Spleen (tissue), 11 donors: ENCODE measurements around the gene AZU1. TPM values are rescaled to one million over a fixed set of nuclear protein-coding genes. Genes with fewer than 3 reads are reported as not detected.
"Not testable (repeated sequence)": the region's sequence is repeated elsewhere in the genome, so short reads cannot be mapped to it uniquely, and the experiment has no call there.

Source experiments
- DNase-seq: peaks from one replicate; pipeline ENCODE4 v3.0.0-alpha.2; 2020
- H3K27ac ChIP-seq, 8 donors: fragments of 200-600 bp; sonication (generic) in 7 of 8; 1 replicate in 4 of 8; 2 replicates in 4 of 8; pipeline versions ENCODE4 v1.5.0 to v1.8.0; 2016 to 2021; ENCODE audit warnings: inconsistent platforms in 4 of 8, mild to moderate bottlenecking in 4 of 8, moderate library complexity in 1 of 8
- H3K27me3 ChIP-seq, 7 donors: fragments of 200-600 bp; sonication (generic) in 6 of 7; replicated peaks in 1 of 7; 1 replicate in 4 of 7; 2 replicates in 3 of 7; pipeline versions ENCODE4 v1.5.0 to v1.8.0; 2016 to 2021; ENCODE audit warnings: inconsistent platforms in 3 of 7, mild to moderate bottlenecking in 1 of 7
- H3K36me3 ChIP-seq, 6 donors: fragments of 200-600 bp; sonication (generic) in 5 of 6; 1 replicate in 4 of 6; 2 replicates in 2 of 6; pipeline versions ENCODE4 v1.5.0 to v1.8.0; 2016 to 2021; ENCODE audit warnings: inconsistent platforms in 2 of 6
- H3K4me1 ChIP-seq, 6 donors: fragments of 200-600 bp; sonication (generic) in 5 of 6; 1 replicate in 3 of 6; 2 replicates in 3 of 6; pipeline versions ENCODE4 v1.5.0 to v1.8.0; 2016 to 2021; ENCODE audit warnings: inconsistent platforms in 3 of 6
- H3K4me3 ChIP-seq, 8 donors: fragments of 200-600 bp; sonication (generic) in 7 of 8; 1 replicate in 4 of 8; 2 replicates in 4 of 8; pipeline versions ENCODE4 v1.5.0 to v1.8.0; 2016 to 2021; ENCODE audit warnings: inconsistent platforms in 4 of 8, mild to moderate bottlenecking in 4 of 8, moderate library complexity in 2 of 8
- H3K9me3 ChIP-seq, 8 donors: fragments of 200-600 bp; sonication (generic) in 7 of 8; 1 replicate in 4 of 8; 2 replicates in 4 of 8; pipeline versions ENCODE4 v1.5.0 to v1.8.0; 2016 to 2021; ENCODE audit warnings: inconsistent platforms in 4 of 8
- CTCF ChIP-seq, 11 experiments: fragments of 200-600 bp in 7 of 11; fragments of 450-650 bp in 4 of 11; sonication (generic) in 4 of 11; IDR thresholded peaks in 8 of 11; conservative IDR thresholded peaks in 3 of 11; 1 replicate in 7 of 11; 2 replicates in 4 of 11; pipeline versions ENCODE4 v1.4.0 to v1.8.0; 2016 to 2021; ENCODE audit warnings: antibody characterized with exemption in 11 of 11, inconsistent platforms in 4 of 11, mild to moderate bottlenecking in 1 of 11
- POLR2A ChIP-seq, 3 donors: fragments of 450-650 bp; IDR thresholded peaks; one replicate each; pipeline ENCODE4 v1.5.1; 2017; ENCODE audit warnings: antibody characterized with exemption in 3 of 3, mild to moderate bottlenecking in 1 of 3
- POLR2AphosphoS5 ChIP-seq, 3 donors: sonication (generic); formaldehyde crosslinking; IDR thresholded peaks; one replicate each; pipeline ENCODE4 v1.5.1; 2017; ENCODE audit warnings: antibody characterized with exemption in 3 of 3
- WGBS, 5 donors: extraction: QIAGEN DNeasy Blood & Tissue Kit in 3 of 5; methylation state at CpG; one replicate each; pipeline versions ENCODE4 v1.1.5 to v1.1.7; 2013 to 2018; 5-methylcytosine and 5-hydroxymethylcytosine counted together
- intact Hi-C: fragments of 100-400 bp; cut with DNase I; formaldehyde crosslinking; loops from one replicate; pipeline ENCODE4 v1.15.0; 2023; ENCODE audit warnings: low total_unique reads
- polyA plus RNA-seq, 3 donors: library from polyadenylated mRNA; stranded (reverse); fragments of 200-250 nt; gene quantifications; one replicate each; pipeline ENCODE4 v1.2.1, GENCODE V29; 2013
- total RNA-seq, 7 donors: library from RNA; depleted of rRNA in 3 of 7; stranded (reverse); fragments of >200 nt in 3 of 7; fragmentation: NEBNext Ultra II Directional in 4 of 7; extraction: Animal tissue kit (Norgen Biotek cat#: 25700) in 4 of 7; gene quantifications; one replicate each; pipeline versions ENCODE4 v1.1.0 to v1.2.1, GENCODE V29; 2016 to 2021
- donor health status: healthy with polysubstance abuse.
- donor health status: DM: no; HTN: no; CAD: no; lungs with moderate emphysema.
- donor health status: DM: no; HTN: no; CAD: no.
- donor health status: Bipolar disorder and iron deficiency.
- donor health status: healthy.
- donor health status: DM: no; HTN: no; CAD: no.
- donor health status: DM: yes; HTN: yes; CAD: no.

The AZU1 gene
- total and polyA plus RNA-seq, 10 donors, result 1.7 to 69.7 (median 7.2) TPM

DNA sequence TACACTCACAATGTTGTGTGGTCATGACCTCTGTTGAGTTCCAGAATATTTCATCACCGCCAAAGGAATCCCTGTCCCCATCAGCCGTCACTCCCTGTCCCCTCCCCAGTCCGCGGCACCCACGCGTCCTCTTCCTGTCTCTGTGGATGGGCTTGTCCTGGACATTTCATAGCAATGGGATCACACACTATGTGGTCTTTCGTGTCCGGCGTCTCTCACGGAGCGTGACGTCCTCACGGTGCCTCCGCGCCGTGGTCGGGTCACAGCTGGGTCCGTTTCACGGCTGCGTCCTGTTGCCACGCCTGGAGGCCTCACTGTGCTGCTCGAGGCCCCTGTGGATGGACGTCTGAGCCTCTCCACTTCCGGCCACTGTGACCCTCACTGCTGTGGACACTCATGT, 6.6 kb downstream of the AZU1 start:
- Histone ChIP-seq H3K36me3 (no peaks in the 10 kb centered on the region), H3K4me1 (peaks cover 0 to 36% (median 5%) of the 10 kb centered on the region in 6 donors), H3K9me3 (no peaks in the 10 kb centered on the region), H3K4me3 (no peak overlapping the region), H3K27me3 (peaks cover 0 to 73% (median 5%) of the 10 kb centered on the region in 7 donors), H3K27ac (peak overlapping the region in 1 of 8 donors; percentile 22)
- no peak for DNase-seq
- TF ChIP-seq POLR2A (IDR thresholded peaks at IDR 0.05), result no peak
- TF ChIP-seq POLR2AphosphoS5 (IDR thresholded peaks at IDR 0.05), result peak in 2 of 3 donors; percentile 64 to 79
- WGBS, 5 donors, result 53 to 64% (median 60%) methylated on average over 24 of the region's 24 CpGs
- intact Hi-C loops, result no loop called here

- peaks cover 0 to 40% (median 8%) of the 10 kb centered on the region in 6 donors for H3K4me1 ChIP-seq
- no peak overlapping the region for H3K4me3 ChIP-seq
- H3K36me3 ChIP-seq, result no peaks in the 10 kb centered on the region
- DNase-seq, result no peak
- H3K9me3 ChIP-seq, result no peaks in the 10 kb centered on the region
- H3K27ac ChIP-seq, result no peak overlapping the region
- intact Hi-C loops, result no loop called here
- WGBS, 5 donors, result 63 to 86% (median 76%) methylated on average over 33 to 36 of the region's 36 CpGs
- H3K27me3 ChIP-seq, result peaks cover 0 to 73% (median 4%) of the 10 kb centered on the region in 7 donors
- TF ChIP-seq POLR2AphosphoS5 (IDR thresholded peaks at IDR 0.05) (no peak), POLR2A (IDR thresholded peaks at IDR 0.05) (no peak), CTCF (IDR thresholded peaks at IDR 0.05 in 8 of 11, conservative IDR thresholded peaks at IDR 0.05 in 3 of 11) (no peak)
These were observed 7.7 kb downstream of the AZU1 start for GRCh38 chr19:835210-835810.

- 37 to 63% (median 45%) methylated on average over 7 to 24 of the region's 24 CpGs for WGBS, 5 donors
- DNase-seq, result peak; percentile 88
- intact Hi-C loops, result no loop called here
- H3K27ac ChIP-seq, result no peak within 1 kb of the TSS
- peaks cover 0 to 55% (median 21%) of the 10 kb centered on the region in 6 donors for H3K4me1 ChIP-seq
- TF ChIP-seq CTCF (IDR thresholded peaks at IDR 0.05 in 8 of 11, conservative IDR thresholded peaks at IDR 0.05 in 3 of 11), result no peak
- no peak within 1 kb of the TSS for H3K4me3 ChIP-seq
- peaks cover 3 to 92% (median 38%) of the 10 kb centered on the region in 7 donors for H3K27me3 ChIP-seq
- H3K36me3 ChIP-seq, result no peaks in the 10 kb centered on the region
- H3K9me3 ChIP-seq, result no peaks in the 10 kb centered on the region
These were observed 13.0 kb downstream of the AZU1 start, which contains the start of gene PRTN3 for GRCh38 chr19:840519-841206. Gene PRTN3 (plus strand): TSS chr19:840999. CDS start chr19:841009, 10 bp downstream.

DNA sequence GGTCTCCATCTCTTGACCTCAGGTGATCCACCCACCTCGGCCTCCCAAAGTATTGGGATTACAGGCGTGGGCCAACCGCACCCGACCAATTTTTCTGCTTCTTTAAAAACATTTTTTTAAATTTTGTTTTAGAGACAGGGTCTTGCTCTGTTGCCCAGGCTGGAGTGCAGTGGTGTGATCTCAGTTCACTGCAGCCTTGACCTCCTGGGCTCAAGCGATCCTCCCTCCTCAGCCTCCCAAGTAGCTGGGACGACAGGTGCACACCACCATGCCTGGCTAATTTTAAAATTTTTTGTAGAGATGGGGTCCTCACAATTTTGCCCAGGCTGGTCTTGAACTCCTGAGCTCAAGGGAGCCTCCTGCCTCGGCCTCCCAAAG, 15.2 kb downstream of the AZU1 start:
- DNase-seq, H3K9me3 ChIP-seq, intact Hi-C loops, H3K4me3 ChIP-seq, H3K27ac ChIP-seq, H3K36me3 ChIP-seq: not testable (repeated sequence)
- WGBS, 5 donors, result 72 to 89% (median 81%) methylated on average over 6 to 7 of the region's 7 CpGs
- Histone ChIP-seq H3K27me3 (peaks cover 3 to 95% (median 51%) of the 10 kb centered on the region in 7 donors), H3K4me1 (peaks cover 0 to 62% (median 26%) of the 10 kb centered on the region in 6 donors)

- intact Hi-C loops, result no loop called here
- TF ChIP-seq POLR2AphosphoS5 (IDR thresholded peaks at IDR 0.05), result peak in 1 of 3 donors; percentile 38
- no peak for TF ChIP-seq POLR2A (IDR thresholded peaks at IDR 0.05)
- H3K4me1 ChIP-seq, result peaks cover 0 to 67% (median 28%) of the 10 kb centered on the region in 6 donors
- peaks cover 3 to 97% (median 56%) of the 10 kb centered on the region in 7 donors for H3K27me3 ChIP-seq
- no peaks in the 10 kb centered on the region for H3K36me3 ChIP-seq
- 5 to 43% (median 9%) methylated on average over 1 to 46 of the region's 46 CpGs for WGBS, 5 donors
- no peaks in the 10 kb centered on the region for H3K9me3 ChIP-seq
- H3K27ac ChIP-seq, result peak overlapping the region in 2 of 8 donors; percentile 7 to 13
- H3K4me3 ChIP-seq, result peak overlapping the region in 5 of 8 donors; percentile 12 to 46 (median 22)
- DNase-seq, result peak; percentile 86
These were observed 15.7 kb downstream of the AZU1 start for GRCh38 chr19:843180-843835.
